ENCODE data around the gene NEDD4L. TPM values are rescaled to one million over a fixed set of nuclear protein-coding genes. Genes with fewer than 3 reads are reported as not detected.

NEDD4L gene
- total and polyA plus RNA-seq, 2 donors (not counting 1 experiment from before 2014, with no cell fraction given), result 10.3 to 25.7 TPM

- no peaks in the 10 kb centered on the region for H3K36me3 ChIP-seq (replicated peaks in 1 of 2; ENCODE audit: control extremely low read depth in 1 of 2, control insufficient read depth in 1 of 2, extremely low read depth in 1 of 2, insufficient read depth in 2 of 2, low read length in 1 of 2)
Measured at GRCh38 chr18:58168221-58168620, 124.2 kb downstream of the NEDD4L start.

GRCh38 chr18:58168993-58169392, 125.0 kb downstream of the NEDD4L start:
- ChIA-PET CTCF (no interaction called here), POLR2A (no interaction called here)
- H3K9me3 Mint-ChIP-seq (ENCODE audit: insufficient read depth), result no peaks in the 10 kb centered on the region
- Histone ChIP-seq H3K4me2 (replicated peaks; ENCODE audit: low read depth, low read length, poor library complexity, severe bottlenecking) (no peak overlapping the region), H3K79me2 (ENCODE audit: control insufficient read depth, insufficient read depth, low read length) (no peaks in the 10 kb centered on the region), H3K4me3 (ENCODE audit: control extremely low read depth in 1 of 5, extremely low read depth in 1 of 5, insufficient read depth in 1 of 5, low read depth in 2 of 5, low read length in 4 of 5) (no peak overlapping the region), H3K36me3 (replicated peaks in 1 of 2; ENCODE audit: control extremely low read depth in 1 of 2, control insufficient read depth in 1 of 2, extremely low read depth in 1 of 2, insufficient read depth in 2 of 2, low read length in 1 of 2) (no peaks in the 10 kb centered on the region), H4K20me1 (ENCODE audit: control insufficient read depth, insufficient read depth, low read length, poor library complexity, severe bottlenecking) (no peaks in the 10 kb centered on the region), H3K27ac (ENCODE audit: low read length in 2 of 2) (no peak overlapping the region), H3K27me3 (replicated peaks in 1 of 4; ENCODE audit: control extremely low read depth in 1 of 4, control insufficient read depth in 3 of 4, insufficient read depth in 4 of 4, low read length in 3 of 4) (no peaks in the 10 kb centered on the region), H3K9ac (ENCODE audit: low read length) (no peak overlapping the region), H3K4me1 (ENCODE audit: control insufficient read depth in 2 of 2, insufficient read depth in 2 of 2, low read length in 2 of 2) (no peaks in the 10 kb centered on the region), H2AFZ (ENCODE audit: insufficient read depth, low read depth, low read length, poor library complexity, severe bottlenecking) (no peak overlapping the region), H3K9me3 (ENCODE audit: control extremely low read depth in 1 of 3, control insufficient read depth in 2 of 3, insufficient read depth in 1 of 3, low read length in 2 of 3) (no peaks in the 10 kb centered on the region)
- no peaks in the 10 kb centered on the region for H3K27me3 Mint-ChIP-seq
- DNase-seq (no peak), ATAC-seq (ENCODE audit: low read depth) (no peak)
- TF ChIP-seq EZH2 (IDR thresholded peaks at IDR 0.05; ENCODE audit: borderline replicate concordance, insufficient read depth, low read depth, low read length, poor library complexity, severe bottlenecking), result no peak
- TF ChIP-seq CTCF (IDR thresholded peaks at IDR 0.05), result no peak
- no peaks in the 10 kb centered on the region for H3K4me1 Mint-ChIP-seq
- H3K4me3 Mint-ChIP-seq, result no peak overlapping the region
- 94% methylated on average over 10 of the region's 10 CpGs for WGBS (ENCODE audit: insufficient coverage)
- H3K27ac Mint-ChIP-seq, result no peak overlapping the region
- intact Hi-C loops (cut with micrococcal nuclease), result no loop called here

More at GRCh38 chr18:58168221-58168620, 124.2 kb downstream of the NEDD4L start:
- no peak for DNase-seq
- no peak overlapping the region for H3K9ac ChIP-seq (ENCODE audit: low read length)
- H3K9me3 ChIP-seq (ENCODE audit: control extremely low read depth in 1 of 3, control insufficient read depth in 2 of 3, insufficient read depth in 1 of 3, low read length in 2 of 3), result no peaks in the 10 kb centered on the region
- ATAC-seq (ENCODE audit: low read depth), result no peak
- Mint-ChIP-seq H3K27me3 (no peaks in the 10 kb centered on the region), H3K4me1 (no peaks in the 10 kb centered on the region), H3K27ac (no peak overlapping the region), H3K4me3 (no peak overlapping the region), H3K9me3 (ENCODE audit: insufficient read depth) (no peaks in the 10 kb centered on the region)
- H2AFZ ChIP-seq (ENCODE audit: insufficient read depth, low read depth, low read length, poor library complexity, severe bottlenecking), result no peak overlapping the region
- H3K4me1 ChIP-seq (ENCODE audit: control insufficient read depth in 2 of 2, insufficient read depth in 2 of 2, low read length in 2 of 2), result no peaks in the 10 kb centered on the region
- no peak overlapping the region for H3K4me2 ChIP-seq (replicated peaks; ENCODE audit: low read depth, low read length, poor library complexity, severe bottlenecking)
- 100% methylated on average over 5 of the region's 5 CpGs for WGBS (ENCODE audit: insufficient coverage)
- CTCF ChIA-PET, result no interaction called here
- H3K4me3 ChIP-seq (ENCODE audit: control extremely low read depth in 1 of 5, extremely low read depth in 1 of 5, insufficient read depth in 1 of 5, low read depth in 2 of 5, low read length in 4 of 5), result no peak overlapping the region
- H3K79me2 ChIP-seq (ENCODE audit: control insufficient read depth, insufficient read depth, low read length), result no peaks in the 10 kb centered on the region
- TF ChIP-seq CTCF (IDR thresholded peaks at IDR 0.05) (no peak), EZH2 (IDR thresholded peaks at IDR 0.05; ENCODE audit: borderline replicate concordance, insufficient read depth, low read depth, low read length, poor library complexity, severe bottlenecking) (no peak)
- H3K27me3 ChIP-seq (replicated peaks in 1 of 4; ENCODE audit: control extremely low read depth in 1 of 4, control insufficient read depth in 3 of 4, insufficient read depth in 4 of 4, low read length in 3 of 4), result no peaks in the 10 kb centered on the region
- no peaks in the 10 kb centered on the region for H4K20me1 ChIP-seq (ENCODE audit: control insufficient read depth, insufficient read depth, low read length, poor library complexity, severe bottlenecking)
- intact Hi-C loops (cut with micrococcal nuclease), result no loop called here
- H3K27ac ChIP-seq (ENCODE audit: low read length in 2 of 2), result no peak overlapping the region
- POLR2A ChIA-PET, result no interaction called here

All from B cell (primary cell).